HTR-8/SVneo (cell line): Measurements from ENCODE around the gene NLGN4X.

Source experiments
- DNase-seq: peaks from one replicate; pipeline ENCODE4 v3.0.0; 2011; ENCODE audit warnings: low spot score, mixed read lengths; ENCODE audit not compliant: insufficient read length
- FAIRE-seq: peaks from 2 replicates; lab custom pipeline; 2011; peaks lifted over from hg19 to GRCh38; lab: Jason Lieb, UNC

NLGN4X gene

GRCh38 chrX:6228720-6229119 lies at the start of gene NLGN4X:
NLGN4X (minus strand) TSS chrX:6228867; CDS start chrX:6151466, 77,401 bp downstream.
- DNase-seq = no peak
- no peak for FAIRE-seq

- DNase-seq (no peak), FAIRE-seq (no peak)
Observed at GRCh38 chrX:6266041-6266440, 37.4 kb upstream of the NLGN4X start.

GRCh38 chrX:6262959-6263358 lies 34.3 kb upstream of the NLGN4X start:
- no peak for FAIRE-seq
- DNase-seq = no peak

GRCh38 chrX:6257025-6257424 lies 28.4 kb upstream of the NLGN4X start:
- FAIRE-seq = no peak
- no peak for DNase-seq

GRCh38 chrX:6244666-6245065 lies 16.0 kb upstream of the NLGN4X start:
- FAIRE-seq (no peak), DNase-seq (no peak)

GRCh38 chrX:6238576-6238975 lies 9.9 kb upstream of the NLGN4X start:
- FAIRE-seq = no peak
- DNase-seq = no peak

- DNase-seq = no peak
- no peak for FAIRE-seq
Observed at GRCh38 chrX:6227935-6228334, 732 bp downstream of the NLGN4X start.

GRCh38 chrX:6227453-6227835 lies 1.2 kb downstream of the NLGN4X start:
- FAIRE-seq = no peak
- no peak for DNase-seq

- DNase-seq (no peak), FAIRE-seq (no peak)
Observed at GRCh38 chrX:6226596-6227452, 1.8 kb downstream of the NLGN4X start.

- no peak for FAIRE-seq
- no peak for DNase-seq
Observed at GRCh38 chrX:6225911-6226595, 2.6 kb downstream of the NLGN4X start.

GRCh38 chrX:6225288-6225910 lies 3.3 kb downstream of the NLGN4X start:
- DNase-seq = no peak
- no peak for FAIRE-seq

- FAIRE-seq (no peak), DNase-seq (no peak)
Observed at GRCh38 chrX:6223516-6223915, 5.2 kb downstream of the NLGN4X start.

- no peak for FAIRE-seq
- DNase-seq = no peak
Observed at GRCh38 chrX:6210230-6210629, 18.4 kb downstream of the NLGN4X start.

- no peak for FAIRE-seq
Observed at GRCh38 chrX:6203462-6204215, 25.0 kb downstream of the NLGN4X start.

GRCh38 chrX:6199486-6199885 lies 29.2 kb downstream of the NLGN4X start:
- FAIRE-seq = no peak
- no peak for DNase-seq

More at GRCh38 chrX:6203462-6204215, 25.0 kb downstream of the NLGN4X start:
- no peak for DNase-seq

- DNase-seq (no peak), FAIRE-seq (no peak)
Observed at GRCh38 chrX:6187256-6187655, 41.4 kb downstream of the NLGN4X start.

GRCh38 chrX:6184900-6185515 lies 43.7 kb downstream of the NLGN4X start:
- DNase-seq (no peak), FAIRE-seq (no peak)

- no peak for FAIRE-seq
- DNase-seq = no peak
Observed at GRCh38 chrX:6175914-6176313, 52.8 kb downstream of the NLGN4X start.

- no peak for FAIRE-seq
- DNase-seq = no peak
Observed at GRCh38 chrX:6170424-6170823, 58.2 kb downstream of the NLGN4X start.

- FAIRE-seq (no peak), DNase-seq (no peak)
Observed at GRCh38 chrX:6169407-6169806, 59.3 kb downstream of the NLGN4X start.
